H9 (cell line): ENCODE measurements around the gene AGMO. TPM values are rescaled to one million over a fixed set of nuclear protein-coding genes. Genes with fewer than 3 reads are reported as not detected.

Source experiments
- DNase-seq: peaks from one replicate; pipeline ENCODE4 v3.0.0-alpha.2; 2017
- H2AFZ ChIP-seq: one replicate; pipeline ENCODE4 v1.6.1; 2013; ENCODE audit warnings: mild to moderate bottlenecking, low read length, control low read depth, moderate library complexity
- H2AK5ac ChIP-seq: 2 replicates; pipeline ENCODE4 v1.6.1; 2013; ENCODE audit warnings: low read length, control low read depth, mixed read lengths; ENCODE audit not compliant: insufficient read length
- H2BK120ac ChIP-seq: one replicate; pipeline ENCODE4 v1.6.1; 2013; ENCODE audit warnings: low read depth, mild to moderate bottlenecking, low read length, control low read depth, inconsistent platforms; ENCODE audit not compliant: poor library complexity, severe bottlenecking
- H2BK12ac ChIP-seq: 2 replicates; pipeline ENCODE4 v1.6.1; 2013; ENCODE audit warnings: low read length, control low read depth, mixed read lengths, low read depth; ENCODE audit not compliant: insufficient read length
- H2BK15ac ChIP-seq: 2 replicates; pipeline ENCODE4 v1.6.1; 2013; ENCODE audit warnings: low read depth, low read length, control low read depth
- H2BK20ac ChIP-seq: one replicate; pipeline ENCODE4 v1.6.1; 2013; ENCODE audit warnings: low read depth, mild to moderate bottlenecking, low read length, control low read depth, inconsistent platforms; ENCODE audit not compliant: poor library complexity, severe bottlenecking
- H2BK5ac ChIP-seq: 2 replicates; pipeline ENCODE4 v1.6.1; 2013; ENCODE audit warnings: low read length, control low read depth, mixed read lengths; ENCODE audit not compliant: insufficient read length
- H3K14ac ChIP-seq: 2 replicates; pipeline ENCODE4 v1.6.1; 2013; ENCODE audit warnings: low read length, control low read depth; ENCODE audit not compliant: insufficient read depth
- H3K18ac ChIP-seq: 2 replicates; pipeline ENCODE4 v1.6.1; 2013; ENCODE audit warnings: low read depth, mild to moderate bottlenecking, mixed read lengths, low read length, control low read depth; ENCODE audit not compliant: insufficient read length
- H3K23ac ChIP-seq: 2 replicates; pipeline ENCODE4 v1.6.1; 2013; ENCODE audit warnings: low read length, control low read depth, mixed read lengths, low read depth; ENCODE audit not compliant: insufficient read length
- H3K23me2 ChIP-seq: 2 replicates; pipeline ENCODE4 v1.6.1; 2013; ENCODE audit warnings: low read depth, mild to moderate bottlenecking, mixed read lengths, low read length, control low read depth; ENCODE audit not compliant: insufficient read length, poor library complexity, severe bottlenecking
- H3K27ac ChIP-seq: 2 replicates; pipeline ENCODE4 v1.5.1; 2013; ENCODE audit warnings: low read length, control low read depth, mixed read lengths, low read depth; ENCODE audit not compliant: insufficient read length
- H3K27me3 ChIP-seq: 2 replicates; pipeline ENCODE4 v1.6.1; 2013; ENCODE audit warnings: low read length, control low read depth, inconsistent platforms; ENCODE audit not compliant: insufficient read depth
- H3K4ac ChIP-seq: 2 replicates; pipeline ENCODE4 v1.6.1; 2013; ENCODE audit warnings: low read depth, mild to moderate bottlenecking, control low read depth, inconsistent platforms, low read length, moderate library complexity
- H3K4me1 ChIP-seq: 2 replicates; pipeline ENCODE4 v1.6.1; 2013; ENCODE audit warnings: low read length, control low read depth, inconsistent platforms; ENCODE audit not compliant: insufficient read depth
- H3K4me2 ChIP-seq: 2 replicates; pipeline ENCODE4 v1.6.1; 2013; ENCODE audit warnings: low read length, control low read depth, mixed read lengths; ENCODE audit not compliant: insufficient read length, insufficient read depth
- H3K56ac ChIP-seq: 2 replicates; pipeline ENCODE4 v1.6.1; 2013; ENCODE audit warnings: low read depth, mild to moderate bottlenecking, mixed read lengths, low read length, control low read depth; ENCODE audit not compliant: insufficient read length
- H3K79me1 ChIP-seq: 2 replicates; pipeline ENCODE4 v1.6.1; 2013; ENCODE audit warnings: low read depth, mild to moderate bottlenecking, moderate library complexity, low read length, control low read depth, inconsistent platforms; ENCODE audit not compliant: insufficient read depth, poor library complexity, severe bottlenecking
- H3K79me2 ChIP-seq: 2 replicates; pipeline ENCODE4 v1.6.1; 2013; ENCODE audit warnings: low read length, control low read depth, inconsistent platforms; ENCODE audit not compliant: insufficient read depth
- H3K9ac ChIP-seq: 2 replicates; pipeline ENCODE4 v1.6.1; 2013; ENCODE audit warnings: low read length, control low read depth, mixed read lengths; ENCODE audit not compliant: insufficient read length; ENCODE audit errors: extremely low read depth
- H3K9me3 ChIP-seq: one replicate; pipeline ENCODE4 v1.6.1; 2013; ENCODE audit warnings: low read depth, low read length, inconsistent platforms; ENCODE audit not compliant: control insufficient read depth
- H3T11ph ChIP-seq: one replicate; pipeline ENCODE4 v1.6.1; 2013; ENCODE audit warnings: mild to moderate bottlenecking, low read length, control low read depth, inconsistent platforms
- H4K20me1 ChIP-seq: one replicate; pipeline ENCODE4 v1.6.1; 2013; ENCODE audit not compliant: control insufficient read depth, insufficient read length, insufficient read depth
- H4K5ac ChIP-seq: 2 replicates; pipeline ENCODE4 v1.6.1; 2013; ENCODE audit warnings: low read depth, mild to moderate bottlenecking, mixed read lengths, low read length, control low read depth; ENCODE audit not compliant: insufficient read length
- H4K8ac ChIP-seq: replicated peaks from 2 replicates; pipeline ENCODE4 v1.6.1; 2013; ENCODE audit warnings: low read length, control low read depth, mixed read lengths, low read depth; ENCODE audit not compliant: insufficient read length
- H4K91ac ChIP-seq: 2 replicates; pipeline ENCODE4 v1.6.1; 2013; ENCODE audit warnings: low read depth, mild to moderate bottlenecking, moderate library complexity, mixed read lengths, low read length, control low read depth; ENCODE audit not compliant: insufficient read length
- H3K27ac Mint-ChIP-seq, 3 experiments: 2 replicates in 2 of 3; 3 replicates in 1 of 3; pipeline ENCODE4 v1.8.0; 2020 to 2021; ENCODE audit warnings: mixed read lengths in 3 of 3, mild to moderate bottlenecking in 1 of 3, moderate library complexity in 1 of 3
- H3K27me3 Mint-ChIP-seq: 2 replicates; pipeline ENCODE4 v1.8.0; 2021; ENCODE audit warnings: low read depth, mild to moderate bottlenecking, moderate library complexity, mixed read lengths
- H3K36me3 Mint-ChIP-seq, 3 experiments: 2 replicates in 2 of 3; 3 replicates in 1 of 3; pipeline ENCODE4 v1.8.0; 2020 to 2021; ENCODE audit warnings: low read depth in 3 of 3, mixed read lengths in 3 of 3; ENCODE audit not compliant: insufficient read depth in 1 of 3
- H3K4me1 Mint-ChIP-seq, 2 experiments: 2 replicates each; pipeline ENCODE4 v1.8.0; 2020; ENCODE audit warnings: mixed read lengths in 2 of 2
- H3K4me3 Mint-ChIP-seq, 2 experiments: 2 replicates in 1 of 2; 3 replicates in 1 of 2; pipeline ENCODE4 v1.8.0; 2020 to 2021; ENCODE audit warnings: mild to moderate bottlenecking in 2 of 2, mixed read lengths in 2 of 2, moderate library complexity in 1 of 2
- H3K9me3 Mint-ChIP-seq, 2 experiments: 2 replicates in 1 of 2; 3 replicates in 1 of 2; pipeline ENCODE4 v1.8.0; 2020; ENCODE audit warnings: mild to moderate bottlenecking in 2 of 2, mixed read lengths in 2 of 2, moderate library complexity in 1 of 2
- CTCF ChIP-seq: fragments of 200-600 bp; sonication (generic); conservative IDR thresholded peaks from 3 replicates; pipeline ENCODE4 v1.8.0; 2021; ENCODE audit warnings: antibody characterized with exemption, mild to moderate bottlenecking
- WGBS: extraction: QIAGEN DNeasy Blood & Tissue Kit; methylation state at CpG from one replicate; pipeline ENCODE4 v1.1.7; 2013; ENCODE audit warnings: missing lambda C conversion rate, low lambda C conversion rate, mixed read lengths; ENCODE audit not compliant: insufficient read length; ENCODE audit errors: extremely low coverage; 5-methylcytosine and 5-hydroxymethylcytosine counted together
- total RNA-seq: library from RNA; stranded (reverse); gene quantifications from 2 replicates; pipeline ENCODE4 v1.2.1, GENCODE V29; 2021

Gene AGMO
- total RNA-seq, 1 experiment from 2014 or later = 0.70 TPM

GRCh38 chr7:15441915-15442314, 119.9 kb downstream of the AGMO start:
- Histone ChIP-seq H3K18ac (no peak overlapping the region), H4K8ac (no peak overlapping the region), H3K27ac (no peak overlapping the region), H3K4ac (no peak overlapping the region), H3K4me2 (no peak overlapping the region), H3T11ph (no peak overlapping the region), H2BK5ac (no peak overlapping the region), H3K9ac (no peak overlapping the region), H3K23ac (no peak overlapping the region), H4K20me1 (no peaks in the 10 kb centered on the region), H3K79me1 (no peaks in the 10 kb centered on the region), H2BK15ac (no peak overlapping the region), H3K23me2 (no peaks in the 10 kb centered on the region), H4K5ac (no peak overlapping the region), H2BK20ac (no peak overlapping the region), H3K4me1 (no peaks in the 10 kb centered on the region), H3K27me3 (no peaks in the 10 kb centered on the region), H3K14ac (no peak overlapping the region), H2BK120ac (no peak overlapping the region), H4K91ac (no peak overlapping the region), H3K56ac (no peak overlapping the region), H2AK5ac (no peak overlapping the region), H3K79me2 (no peaks in the 10 kb centered on the region), H3K9me3 (no peaks in the 10 kb centered on the region), H2AFZ (no peak overlapping the region), H2BK12ac (no peak overlapping the region)
- DNase-seq = no peak
- Mint-ChIP-seq H3K4me3 (no peak overlapping the region), H3K36me3 (no peaks in the 10 kb centered on the region), H3K27ac (no peak overlapping the region), H3K9me3 (no peaks in the 10 kb centered on the region), H3K4me1 (no peaks in the 10 kb centered on the region), H3K27me3 (no peaks in the 10 kb centered on the region)
- no CpG with 5 or more reads among the region's 1 CpG for WGBS
- no peak for TF ChIP-seq CTCF
